Activated CD8-positive, alpha-beta T cell treated with anti-CD3 and anti-CD28 coated beads for 36 hours (primary cell): ENCODE results near the gene TVP23A. TPM values are rescaled to one million over a fixed set of nuclear protein-coding genes. Genes with fewer than 3 reads are reported as not detected.
"Not testable (repeated sequence)": the region's sequence is repeated elsewhere in the genome, so short reads cannot be mapped to it uniquely, and the experiment has no call there.

Experiments used
- ATAC-seq: fragments of 200-7000 bp; cut with Tn5 transposase; one replicate; pipeline ENCODE4 v1.10.0; 2021; ENCODE audit warnings: mild to moderate bottlenecking, moderate library complexity
- CTCF ChIA-PET: fragments of 350-600 bp; sonication (Branson Sonifier 250); formaldehyde crosslinking; loops from one replicate; lab custom pipeline; 2021; ENCODE audit warnings: antibody characterized with exemption; lab: Charles Lee
- POLR2A ChIA-PET: fragments of 350-600 bp; sonication (Branson Sonifier 250); formaldehyde crosslinking; loops from one replicate; lab custom pipeline; 2021; ENCODE audit warnings: antibody characterized with exemption; lab: Charles Lee
- DNase-seq: peaks from one replicate; pipeline ENCODE4 v3.0.0-alpha.2; 2020
- H3K27ac Mint-ChIP-seq: one replicate; pipeline ENCODE4 v1.8.0; 2021; ENCODE audit warnings: mild to moderate bottlenecking, mixed read lengths
- H3K27me3 Mint-ChIP-seq: one replicate; pipeline ENCODE4 v1.8.0; 2021; ENCODE audit warnings: mixed read lengths
- H3K36me3 Mint-ChIP-seq: one replicate; pipeline ENCODE4 v1.8.0; 2021; ENCODE audit warnings: low read depth, mixed read lengths
- H3K4me1 Mint-ChIP-seq: one replicate; pipeline ENCODE4 v1.8.0; 2021; ENCODE audit warnings: low read depth, mixed read lengths
- H3K4me3 Mint-ChIP-seq: one replicate; pipeline ENCODE4 v1.8.0; 2021; ENCODE audit warnings: mild to moderate bottlenecking, moderate library complexity, mixed read lengths
- H3K9me3 Mint-ChIP-seq: one replicate; pipeline ENCODE4 v1.8.0; 2021; ENCODE audit warnings: mixed read lengths
- intact Hi-C: fragments of 100-400 bp; cut with micrococcal nuclease; formaldehyde crosslinking; loops from one replicate; pipeline ENCODE4 v1.10.0; 2022
- total RNA-seq, 2 experiments: library from RNA; stranded (reverse); gene quantifications; one replicate each; pipeline ENCODE4 v1.2.3, GENCODE V29; 2021
- TF ChIP-seq, protein P1 (sequence below): fragments of 200-600 bp; IDR thresholded peaks from one replicate; pipeline ENCODE4 v1.8.0; 2022; ENCODE audit warnings: antibody characterized with exemption, mild to moderate bottlenecking

The TVP23A gene
- total RNA-seq, 2 experiments from 2014 or later: not detected

DNA sequence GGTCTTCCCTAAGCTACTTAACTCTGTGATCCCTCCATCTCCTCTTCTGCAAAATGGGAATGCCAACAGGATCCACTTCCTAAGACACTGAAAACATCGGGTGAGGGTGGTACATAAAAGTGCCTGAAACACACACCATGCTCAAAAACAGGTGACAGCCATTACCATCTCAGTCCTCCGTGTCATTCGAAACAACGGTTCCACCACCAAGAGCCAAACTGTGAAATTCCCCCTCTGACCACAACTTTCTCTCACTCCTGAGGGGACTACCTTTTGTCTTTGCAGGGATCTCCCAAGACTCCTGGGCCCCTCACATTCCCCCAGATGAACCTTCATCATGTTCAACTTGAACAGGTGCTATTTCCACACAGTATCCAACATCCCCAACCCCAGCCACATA is 38.0 kb downstream of the TVP23A start:
- intact Hi-C loops: no loop called here
- H3K27ac Mint-ChIP-seq: no peak overlapping the region
- no peaks in the 10 kb centered on the region for H3K9me3 Mint-ChIP-seq
- peaks cover 7% of the 10 kb centered on the region for H3K4me1 Mint-ChIP-seq
- no peak for DNase-seq
- TF ChIP-seq, protein P1, sequence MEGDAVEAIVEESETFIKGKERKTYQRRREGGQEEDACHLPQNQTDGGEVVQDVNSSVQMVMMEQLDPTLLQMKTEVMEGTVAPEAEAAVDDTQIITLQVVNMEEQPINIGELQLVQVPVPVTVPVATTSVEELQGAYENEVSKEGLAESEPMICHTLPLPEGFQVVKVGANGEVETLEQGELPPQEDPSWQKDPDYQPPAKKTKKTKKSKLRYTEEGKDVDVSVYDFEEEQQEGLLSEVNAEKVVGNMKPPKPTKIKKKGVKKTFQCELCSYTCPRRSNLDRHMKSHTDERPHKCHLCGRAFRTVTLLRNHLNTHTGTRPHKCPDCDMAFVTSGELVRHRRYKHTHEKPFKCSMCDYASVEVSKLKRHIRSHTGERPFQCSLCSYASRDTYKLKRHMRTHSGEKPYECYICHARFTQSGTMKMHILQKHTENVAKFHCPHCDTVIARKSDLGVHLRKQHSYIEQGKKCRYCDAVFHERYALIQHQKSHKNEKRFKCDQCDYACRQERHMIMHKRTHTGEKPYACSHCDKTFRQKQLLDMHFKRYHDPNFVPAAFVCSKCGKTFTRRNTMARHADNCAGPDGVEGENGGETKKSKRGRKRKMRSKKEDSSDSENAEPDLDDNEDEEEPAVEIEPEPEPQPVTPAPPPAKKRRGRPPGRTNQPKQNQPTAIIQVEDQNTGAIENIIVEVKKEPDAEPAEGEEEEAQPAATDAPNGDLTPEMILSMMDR: no peak
- H3K36me3 Mint-ChIP-seq: no peaks in the 10 kb centered on the region
- H3K27me3 Mint-ChIP-seq: peaks cover 2% of the 10 kb centered on the region
- no peak overlapping the region for H3K4me3 Mint-ChIP-seq
- CTCF ChIA-PET: no interaction called here
- POLR2A ChIA-PET: no interaction called here
- ATAC-seq: no peak

DNA sequence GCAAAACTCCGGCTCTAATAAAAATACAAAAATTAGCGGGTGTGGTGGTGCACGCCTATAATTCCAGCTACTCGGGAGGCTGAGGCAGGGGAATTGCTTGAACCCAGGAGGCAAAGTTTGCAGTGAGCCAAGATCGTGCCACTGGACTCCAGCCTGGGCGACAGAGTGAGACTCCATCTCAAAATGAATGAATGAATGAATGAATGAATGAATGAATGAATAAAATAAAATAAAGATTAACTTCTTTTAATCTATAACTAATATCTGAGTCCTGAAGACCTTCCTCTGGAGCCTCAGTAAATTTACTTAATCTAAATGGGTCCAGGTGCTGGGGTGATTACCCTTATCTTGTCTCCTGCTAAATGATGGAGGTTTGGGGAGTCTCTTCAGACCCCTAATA is 38.7 kb downstream of the TVP23A start:
- H3K4me3 Mint-ChIP-seq, POLR2A ChIA-PET, DNase-seq, ATAC-seq, H3K27ac Mint-ChIP-seq, H3K27me3 Mint-ChIP-seq, H3K36me3 Mint-ChIP-seq, CTCF ChIA-PET, H3K9me3 Mint-ChIP-seq: not testable (repeated sequence)
- intact Hi-C loops: loop anchor here (10.0 kb wide), 1 partner anchor 145 kb away; no protein-coding TSS in a partner anchor
- H3K4me1 Mint-ChIP-seq: peaks cover 12% of the 10 kb centered on the region

DNA sequence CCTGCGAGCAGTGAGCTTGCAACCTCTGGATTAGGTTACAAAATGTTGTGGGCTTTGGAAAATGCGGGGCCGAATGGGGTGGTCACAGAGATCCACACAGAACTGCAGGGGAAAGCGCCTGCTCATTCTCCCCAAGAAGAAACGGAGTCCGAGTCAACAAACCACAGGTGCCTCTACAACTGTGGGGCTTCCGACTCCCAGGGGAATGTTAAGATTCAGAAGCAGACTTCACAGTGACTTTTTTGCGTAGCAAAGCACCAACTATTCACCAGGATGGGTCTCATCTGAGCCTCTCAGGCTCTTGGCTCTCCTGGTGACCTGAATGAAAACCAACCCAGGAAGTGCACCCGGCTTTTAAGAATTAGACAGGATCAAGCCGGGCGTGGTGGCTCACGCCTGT is 41.2 kb downstream of the TVP23A start:
- Mint-ChIP-seq H3K4me1 (peaks cover 12% of the 10 kb centered on the region), H3K27me3 (peaks cover 2% of the 10 kb centered on the region), H3K27ac (no peak overlapping the region), H3K4me3 (no peak overlapping the region), H3K9me3 (no peaks in the 10 kb centered on the region), H3K36me3 (no peaks in the 10 kb centered on the region)
- POLR2A ChIA-PET: interaction anchor here (1.1 kb wide), 1 partner anchor 93 kb away, joined by 3 read pairs; no protein-coding TSS in a partner anchor
- intact Hi-C loops: loop anchor here (10.0 kb wide), 1 partner anchor 147 kb away; no protein-coding TSS in a partner anchor
- CTCF ChIA-PET: no interaction called here
- DNase-seq (no peak), ATAC-seq (no peak)
- TF ChIP-seq, protein P1: no peak

DNA sequence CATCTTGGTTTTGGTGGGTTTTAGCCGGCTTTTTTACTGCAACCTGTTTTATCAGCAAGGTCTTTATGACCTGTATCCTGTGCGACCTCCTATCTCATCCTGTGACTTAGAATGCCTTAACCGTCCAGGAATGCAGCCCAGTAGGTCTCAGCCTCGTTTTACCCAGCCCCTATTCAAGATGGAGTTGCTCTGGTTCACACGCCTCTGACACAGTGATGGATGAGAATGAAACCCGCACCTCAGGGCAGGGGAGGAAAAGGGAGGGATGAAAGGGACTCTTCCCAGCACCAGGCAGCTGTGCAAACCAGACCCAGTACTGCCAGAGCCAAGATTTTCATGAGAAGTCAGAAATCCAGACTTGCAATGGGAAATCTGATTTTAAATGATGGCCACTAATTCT is 41.7 kb downstream of the TVP23A start:
- CTCF ChIA-PET, DNase-seq, H3K27ac Mint-ChIP-seq, H3K9me3 Mint-ChIP-seq, H3K36me3 Mint-ChIP-seq, H3K27me3 Mint-ChIP-seq, H3K4me3 Mint-ChIP-seq, ATAC-seq: not testable (repeated sequence)
- POLR2A ChIA-PET: interaction anchor here (1.1 kb wide), 1 partner anchor 93 kb away, joined by 3 read pairs; no protein-coding TSS in a partner anchor
- intact Hi-C loops: loop anchor here (10.0 kb wide), 1 partner anchor 148 kb away; no protein-coding TSS in a partner anchor
- peaks cover 12% of the 10 kb centered on the region for H3K4me1 Mint-ChIP-seq

DNA sequence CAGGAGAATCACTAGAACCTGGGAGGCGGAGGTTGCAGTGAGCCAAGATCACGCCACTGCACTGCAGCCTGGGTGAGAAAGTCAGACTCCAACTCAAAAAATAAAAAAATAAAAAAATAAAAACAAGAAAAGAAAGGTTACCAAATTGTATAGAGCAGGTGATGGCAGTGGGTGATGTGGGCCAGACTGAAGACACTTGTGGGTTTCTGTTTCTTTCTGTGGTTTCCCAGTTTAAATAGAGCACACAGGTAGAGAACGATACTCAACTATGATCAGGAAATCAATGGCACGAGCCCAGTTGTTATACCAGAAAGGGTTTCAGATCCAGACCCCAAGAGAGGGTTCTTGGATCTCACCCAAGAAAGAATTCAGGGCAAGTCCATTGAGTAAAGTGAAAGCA is 42.3 kb downstream of the TVP23A start:
- H3K9me3 Mint-ChIP-seq: no peaks in the 10 kb centered on the region
- TF ChIP-seq, protein P1: no peak
- no peaks in the 10 kb centered on the region for H3K36me3 Mint-ChIP-seq
- H3K4me1 Mint-ChIP-seq: peaks cover 13% of the 10 kb centered on the region
- H3K4me3 Mint-ChIP-seq: no peak overlapping the region
- intact Hi-C loops: loop anchor here (10.0 kb wide), 1 partner anchor 149 kb away; no protein-coding TSS in a partner anchor
- DNase-seq (peak; percentile 38), ATAC-seq (peak; percentile 83)
- no peaks in the 10 kb centered on the region for H3K27me3 Mint-ChIP-seq
- ChIA-PET CTCF (no interaction called here), POLR2A (no interaction called here)
- no peak overlapping the region for H3K27ac Mint-ChIP-seq

DNA sequence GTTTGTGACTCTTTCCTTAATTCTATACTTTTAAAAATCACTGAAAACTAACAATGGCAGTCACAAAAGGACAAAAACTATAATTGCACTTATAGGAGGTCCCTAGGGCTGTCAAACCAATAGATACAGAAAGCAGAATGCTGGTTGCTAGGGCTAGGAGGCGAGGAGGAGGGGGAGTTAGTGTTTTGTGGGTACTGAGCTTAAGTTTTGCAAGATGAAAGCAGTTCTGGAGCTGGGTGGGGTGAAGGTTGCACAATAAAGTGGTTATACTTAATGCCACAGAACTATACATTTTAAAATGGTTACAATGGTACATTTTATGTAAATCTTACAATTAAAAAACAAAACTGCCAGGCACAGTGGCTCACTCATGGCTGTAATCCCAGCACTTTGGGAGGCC is 47.7 kb downstream of the TVP23A start:
- Mint-ChIP-seq H3K4me3 (no peak overlapping the region), H3K9me3 (no peaks in the 10 kb centered on the region), H3K27me3 (no peaks in the 10 kb centered on the region), H3K4me1 (peaks cover 21% of the 10 kb centered on the region), H3K27ac (no peak overlapping the region), H3K36me3 (peaks cover 2% of the 10 kb centered on the region)
- ChIA-PET POLR2A (no interaction called here), CTCF (no interaction called here)
- peak; percentile 51 for ATAC-seq
- intact Hi-C loops: loop anchor here (10.0 kb wide), 1 partner anchor 154 kb away; no protein-coding TSS in a partner anchor
- DNase-seq: no peak
- TF ChIP-seq, protein P1: no peak
